B cell (primary cell): ENCODE data around the gene WWC1. TPM values are rescaled to one million over a fixed set of nuclear protein-coding genes. Genes with fewer than 3 reads are reported as not detected.

Experiments
- ATAC-seq: fragments of 200-7000 bp; cut with Tn5 transposase; one replicate; pipeline ENCODE4 v1.10.0; 2021; ENCODE audit warnings: low read depth, mild to moderate bottlenecking, moderate number of reproducible peaks, moderate library complexity
- CTCF ChIA-PET: fragments of 350-600 bp; sonication (Branson Sonifier 250); formaldehyde crosslinking; loops from one replicate; lab custom pipeline; 2021; ENCODE audit warnings: antibody characterized with exemption, inconsistent platforms; lab: Charles Lee
- POLR2A ChIA-PET: fragments of 350-600 bp; sonication (Branson Sonifier 250); formaldehyde crosslinking; loops from one replicate; lab custom pipeline; 2021; ENCODE audit warnings: antibody characterized with exemption; lab: Charles Lee
- DNase-seq: peaks from one replicate; pipeline ENCODE4 v3.0.0; 2013
- H2AFZ ChIP-seq: 2 replicates; pipeline ENCODE4 v1.6.1; 2012; ENCODE audit warnings: mild to moderate bottlenecking, low read depth, low read length; ENCODE audit not compliant: insufficient read depth, poor library complexity, severe bottlenecking
- H3K27ac ChIP-seq, 2 donors: 1 replicate in 1 of 2; 2 replicates in 1 of 2; pipeline ENCODE4 v1.5.1; 2012 to 2013; ENCODE audit warnings: low read length in 2 of 2, mild to moderate bottlenecking in 2 of 2, moderate library complexity in 1 of 2
- H3K27me3 ChIP-seq, 4 experiments: fragments of 200-600 bp in 1 of 4; sonication (generic) in 1 of 4; replicated peaks in 1 of 4; 1 replicate in 2 of 4; 2 replicates in 2 of 4; pipeline versions ENCODE4 v1.6.1 to v1.7.0; 2013 to 2016; ENCODE audit warnings: low read length in 3 of 4, mild to moderate bottlenecking in 2 of 4, mixed read lengths in 1 of 4, moderate library complexity in 1 of 4; ENCODE audit not compliant: insufficient read depth in 4 of 4, control insufficient read depth in 3 of 4; ENCODE audit errors: control extremely low read depth in 1 of 4
- H3K36me3 ChIP-seq, 2 experiments: replicated peaks in 1 of 2; 1 replicate in 1 of 2; 2 replicates in 1 of 2; pipeline versions ENCODE4 v1.6.1 to v1.7.1; 2013; ENCODE audit warnings: low read length in 1 of 2; ENCODE audit not compliant: insufficient read depth in 2 of 2, control insufficient read depth in 1 of 2; ENCODE audit errors: control extremely low read depth in 1 of 2, extremely low read depth in 1 of 2
- H3K4me1 ChIP-seq, 2 donors: fragments of 200-600 bp in 1 of 2; sonication (generic) in 1 of 2; 1 replicate in 1 of 2; 2 replicates in 1 of 2; pipeline versions ENCODE4 v1.5.1 to v1.6.1; 2013 to 2017; ENCODE audit warnings: low read length in 2 of 2; ENCODE audit not compliant: control insufficient read depth in 2 of 2, insufficient read depth in 2 of 2
- H3K4me2 ChIP-seq: replicated peaks from 2 replicates; pipeline ENCODE3; 2012; ENCODE audit warnings: mild to moderate bottlenecking, low read depth, low read length; ENCODE audit not compliant: poor library complexity, severe bottlenecking
- H3K4me3 ChIP-seq, 5 experiments: fragments of 200-600 bp in 1 of 5; sonication (generic) in 1 of 5; 1 replicate in 3 of 5; 2 replicates in 2 of 5; pipeline versions ENCODE4 v1.5.1 to v1.7.0; 2011 to 2016; ENCODE audit warnings: low read length in 4 of 5, mild to moderate bottlenecking in 4 of 5, low read depth in 2 of 5, control low read depth in 1 of 5, moderate library complexity in 1 of 5; ENCODE audit not compliant: insufficient read depth in 1 of 5; ENCODE audit errors: control extremely low read depth in 1 of 5, extremely low read depth in 1 of 5
- H3K79me2 ChIP-seq: fragments of 200-600 bp; sonication (generic); one replicate; pipeline ENCODE4 v1.6.0; 2016; ENCODE audit warnings: low read length; ENCODE audit not compliant: control insufficient read depth, insufficient read depth
- H3K9ac ChIP-seq: fragments of 200-600 bp; sonication (generic); 2 replicates; pipeline ENCODE4 v1.6.1; 2017; ENCODE audit warnings: mild to moderate bottlenecking, low read length, moderate library complexity
- H3K9me3 ChIP-seq, 3 donors: one replicate each; pipeline versions ENCODE4 v1.6.1 to v1.7.1; 2013; ENCODE audit warnings: low read length in 2 of 3; ENCODE audit not compliant: control insufficient read depth in 2 of 3, insufficient read depth in 1 of 3; ENCODE audit errors: control extremely low read depth in 1 of 3
- H4K20me1 ChIP-seq: 2 replicates; pipeline ENCODE4 v1.6.0; 2012; ENCODE audit warnings: mild to moderate bottlenecking, low read length; ENCODE audit not compliant: insufficient read depth, control insufficient read depth, poor library complexity, severe bottlenecking
- H3K27ac Mint-ChIP-seq: one replicate; pipeline ENCODE4 v1.8.0; 2021; ENCODE audit warnings: mixed read lengths
- H3K27me3 Mint-ChIP-seq: one replicate; pipeline ENCODE4 v1.8.0; 2021; ENCODE audit warnings: mixed read lengths
- H3K4me1 Mint-ChIP-seq: one replicate; pipeline ENCODE4 v1.8.0; 2021; ENCODE audit warnings: mixed read lengths
- H3K4me3 Mint-ChIP-seq: one replicate; pipeline ENCODE4 v1.8.0; 2021; ENCODE audit warnings: mixed read lengths
- H3K9me3 Mint-ChIP-seq: one replicate; pipeline ENCODE4 v1.8.0; 2022; ENCODE audit warnings: mixed read lengths; ENCODE audit not compliant: insufficient read depth
- CTCF ChIP-seq: fragments of 200-600 bp; IDR thresholded peaks from one replicate; pipeline ENCODE4 v1.8.0; 2022; ENCODE audit warnings: antibody characterized with exemption, mild to moderate bottlenecking
- EZH2 ChIP-seq: IDR thresholded peaks from 2 replicates; pipeline ENCODE4 v1.6.1; 2012; ENCODE audit warnings: borderline replicate concordance, low read depth, mild to moderate bottlenecking, moderate library complexity, low read length; ENCODE audit not compliant: insufficient read depth, poor library complexity, severe bottlenecking
- WGBS: methylation state at CpG from one replicate; pipeline ENCODE4 v1.1.5; 2013; ENCODE audit warnings: missing lambda C conversion rate; ENCODE audit not compliant: insufficient coverage; 5-methylcytosine and 5-hydroxymethylcytosine counted together
- intact Hi-C: fragments of 100-400 bp; cut with micrococcal nuclease; formaldehyde crosslinking; loops from one replicate; pipeline ENCODE4 v1.10.0; 2022
- polyA plus RNA-seq: library from polyadenylated mRNA; depleted of rRNA; stranded (reverse); fragments of >200 nt; gene quantifications from 2 replicates; pipeline ENCODE4 v1.2.3, GENCODE V29; 2012
- total RNA-seq, 2 donors: library from RNA; stranded (reverse); fragments of 120-200 nt in 1 of 2; gene quantifications; 1 replicate in 1 of 2; 2 replicates in 1 of 2; pipeline versions ENCODE4 v1.2.3 to v1.2.4, GENCODE V29; 2013 to 2022

WWC1 gene
- total and polyA plus RNA-seq, 2 donors (not counting 1 experiment from before 2014, with no cell fraction given) = 1.5 to 2.0 TPM

GRCh38 chr5:168443950-168444700, 152.7 kb downstream of the WWC1 start:
- H3K4me1 ChIP-seq = no peaks in the 10 kb centered on the region
- H3K27me3 Mint-ChIP-seq = no peaks in the 10 kb centered on the region
- no peaks in the 10 kb centered on the region for H3K9me3 ChIP-seq
- ATAC-seq (no peak), DNase-seq (no peak)
- H3K4me2 ChIP-seq = no peak overlapping the region
- ChIA-PET CTCF (no interaction called here), POLR2A (no interaction called here)
- H4K20me1 ChIP-seq = no peaks in the 10 kb centered on the region
- no peaks in the 10 kb centered on the region for H3K79me2 ChIP-seq
- H3K9me3 Mint-ChIP-seq = no peaks in the 10 kb centered on the region
- no peak overlapping the region for H3K27ac Mint-ChIP-seq
- WGBS = 89% methylated on average over 3 of the region's 4 CpGs
- H3K36me3 ChIP-seq = no peaks in the 10 kb centered on the region
- H3K4me3 Mint-ChIP-seq = no peak overlapping the region
- no peak overlapping the region for H3K9ac ChIP-seq
- H3K4me3 ChIP-seq = no peak overlapping the region
- H3K27ac ChIP-seq = no peak overlapping the region
- H3K27me3 ChIP-seq = no peaks in the 10 kb centered on the region
- TF ChIP-seq CTCF (no peak), EZH2 (no peak)
- intact Hi-C loops = no loop called here
- no peak overlapping the region for H2AFZ ChIP-seq
- no peaks in the 10 kb centered on the region for H3K4me1 Mint-ChIP-seq

- intact Hi-C loops = no loop called here
- DNase-seq (no peak), ATAC-seq (no peak)
- no peaks in the 10 kb centered on the region for H3K36me3 ChIP-seq
- H2AFZ ChIP-seq = no peak overlapping the region
- H3K4me3 ChIP-seq = no peak overlapping the region
- TF ChIP-seq CTCF = no peak
- no peak for TF ChIP-seq EZH2
- no peaks in the 10 kb centered on the region for H4K20me1 ChIP-seq
- ChIA-PET POLR2A (no interaction called here), CTCF (no interaction called here)
- no peaks in the 10 kb centered on the region for H3K27me3 ChIP-seq
- no peak overlapping the region for H3K27ac ChIP-seq
- H3K9me3 Mint-ChIP-seq = no peaks in the 10 kb centered on the region
- H3K4me2 ChIP-seq = no peak overlapping the region
- no peaks in the 10 kb centered on the region for H3K9me3 ChIP-seq
- 79% methylated on average over 4 of the region's 10 CpGs for WGBS
- H3K4me1 ChIP-seq = no peaks in the 10 kb centered on the region
- H3K27ac Mint-ChIP-seq = no peak overlapping the region
- H3K4me1 Mint-ChIP-seq = no peaks in the 10 kb centered on the region
- H3K4me3 Mint-ChIP-seq = no peak overlapping the region
- no peaks in the 10 kb centered on the region for H3K27me3 Mint-ChIP-seq
- no peak overlapping the region for H3K9ac ChIP-seq
- H3K79me2 ChIP-seq = no peaks in the 10 kb centered on the region
Measured at GRCh38 chr5:168446983-168447619, 155.7 kb downstream of the WWC1 start.
